Endothelial cell of umbilical vein (primary cell): ENCODE data around the gene SLCO2B1. TPM values are rescaled to one million over a fixed set of nuclear protein-coding genes. Genes with fewer than 3 reads are reported as not detected.

Experiments
- BruUV-seq: library from RNA; stranded (reverse); fragments of 400-500 nt; replicated peaks from 2 replicates; lab custom pipeline; 2021; lab: Mats Ljungman, UMichigan
- CTCF ChIA-PET: fragments of 300-600, 350-600 bp; sonication (Branson Sonifier 250); formaldehyde crosslinking; loops from one replicate; lab custom pipeline; 2021; ENCODE audit warnings: antibody characterized with exemption, inconsistent platforms; lab: Charles Lee
- POLR2A ChIA-PET: fragments of 300-600, 350-600 bp; sonication (Branson Sonifier 250); formaldehyde crosslinking; loops from one replicate; lab custom pipeline; 2021; ENCODE audit warnings: antibody characterized with exemption, inconsistent platforms; lab: Charles Lee
- DNase-seq: peaks from one replicate; pipeline ENCODE4 v3.0.0-alpha.2; 2011; ENCODE audit warnings: low read depth, low spot score
- FAIRE-seq: peaks from 2 replicates; lab custom pipeline; 2011; peaks lifted over from hg19 to GRCh38; lab: Jason Lieb, UNC
- H2AFZ ChIP-seq: 2 replicates; pipeline ENCODE4 v1.6.0; 2012; ENCODE audit warnings: low read depth, low read length, control low read depth, inconsistent platforms
- H3K27ac ChIP-seq: 2 replicates; pipeline ENCODE4 v1.5.1; 2011; ENCODE audit warnings: low read depth, mild to moderate bottlenecking, control low read depth, low read length, moderate library complexity; ENCODE audit not compliant: insufficient read depth
- H3K27me3 ChIP-seq, 2 experiments: 2 replicates each; pipeline versions ENCODE4 v1.6.0 to v1.6.1; 2011; ENCODE audit warnings: low read length in 2 of 2, mixed read lengths in 1 of 2; ENCODE audit not compliant: control insufficient read depth in 2 of 2, insufficient read depth in 2 of 2
- H3K36me3 ChIP-seq, 2 experiments: 2 replicates in 1 of 2; 3 replicates in 1 of 2; pipeline ENCODE4 v1.5.1; 2011; ENCODE audit warnings: low read length in 2 of 2, mild to moderate bottlenecking in 1 of 2, moderate library complexity in 1 of 2; ENCODE audit not compliant: control insufficient read depth in 2 of 2, insufficient read depth in 2 of 2; ENCODE audit errors: extremely low read depth in 1 of 2
- H3K4me1 ChIP-seq: 3 replicates; pipeline ENCODE4 v1.5.1; 2011; ENCODE audit warnings: mild to moderate bottlenecking, low read length; ENCODE audit not compliant: control insufficient read depth, insufficient read depth; ENCODE audit errors: extremely low read depth
- H3K4me2 ChIP-seq: 2 replicates; pipeline ENCODE4 v1.6.1; 2011; ENCODE audit warnings: low read length, control low read depth, mixed read lengths; ENCODE audit not compliant: insufficient read depth
- H3K4me3 ChIP-seq, 3 experiments: fragments of 200-600 bp in 1 of 3; sonication (generic), shearing (Covaris generic) in 1 of 3; replicated peaks in 1 of 3; 2 replicates each; pipeline ENCODE4 v1.5.1; 2011 to 2016; ENCODE audit warnings: control low read depth in 3 of 3, low read length in 3 of 3, mild to moderate bottlenecking in 2 of 3, inconsistent platforms in 1 of 3, low read depth in 1 of 3, moderate library complexity in 1 of 3; ENCODE audit not compliant: insufficient read depth in 1 of 3
- H3K79me2 ChIP-seq: 2 replicates; pipeline ENCODE4 v1.6.0; 2012; ENCODE audit warnings: low read length, inconsistent platforms; ENCODE audit not compliant: control insufficient read depth, insufficient read depth
- H3K9ac ChIP-seq: replicated peaks from 2 replicates; pipeline ENCODE3; 2011; ENCODE audit warnings: low read length, control low read depth; ENCODE audit not compliant: insufficient read depth; ENCODE audit errors: extremely low read depth
- H3K9me1 ChIP-seq: replicated peaks from 3 replicates; pipeline ENCODE4 v1.6.0; 2011; ENCODE audit warnings: mild to moderate bottlenecking, low read length; ENCODE audit not compliant: control insufficient read depth, insufficient read depth; ENCODE audit errors: extremely low read depth
- H3K9me3 ChIP-seq: replicated peaks from 2 replicates; pipeline ENCODE4 v1.5.1; 2012; ENCODE audit warnings: low read length, inconsistent platforms; ENCODE audit not compliant: control insufficient read depth, insufficient read depth
- H4K20me1 ChIP-seq: replicated peaks from 2 replicates; pipeline ENCODE3; 2011; ENCODE audit warnings: mild to moderate bottlenecking, low read length; ENCODE audit not compliant: control insufficient read depth, insufficient read depth; ENCODE audit errors: extremely low read depth
- CTCF ChIP-seq, 2 donors: IDR thresholded peaks; 1 replicate in 1 of 2; 2 replicates in 1 of 2; pipeline ENCODE4 v1.5.1; 2011; ENCODE audit warnings: low read length in 2 of 2, mild to moderate bottlenecking in 2 of 2, moderate library complexity in 2 of 2, control low read depth in 1 of 2, inconsistent platforms in 1 of 2, low read depth in 1 of 2; ENCODE audit not compliant: insufficient read depth in 1 of 2; ENCODE audit errors: extremely low read depth in 1 of 2
- EZH2 ChIP-seq: IDR thresholded peaks from 2 replicates; pipeline ENCODE4 v1.6.1; 2012; ENCODE audit warnings: borderline replicate concordance, low read depth, mild to moderate bottlenecking, moderate library complexity, low read length, inconsistent platforms; ENCODE audit not compliant: severe bottlenecking
- FOS ChIP-seq: IDR thresholded peaks from 2 replicates; pipeline ENCODE4 v1.6.1; 2011; ENCODE audit warnings: mild to moderate bottlenecking, low read length, moderate library complexity, borderline replicate concordance; ENCODE audit not compliant: insufficient read depth
- GATA2 ChIP-seq: IDR thresholded peaks from 2 replicates; pipeline ENCODE4 v1.7.0; 2011; ENCODE audit warnings: low read depth, mild to moderate bottlenecking, moderate library complexity, mixed read lengths, low read length; ENCODE audit not compliant: insufficient read length, insufficient read depth
- JUN ChIP-seq: IDR thresholded peaks from 2 replicates; pipeline ENCODE4 v1.6.1; 2011; ENCODE audit warnings: borderline replicate concordance, low read depth; ENCODE audit not compliant: insufficient read length, insufficient read depth
- MYC ChIP-seq: IDR thresholded peaks from one replicate; pipeline ENCODE4 v1.6.1; 2011; ENCODE audit warnings: mild to moderate bottlenecking, low read depth, low read length
- POLR2A ChIP-seq: IDR thresholded peaks from 2 replicates; pipeline ENCODE4 v1.6.1; 2012; ENCODE audit warnings: low read depth, mild to moderate bottlenecking, control low read depth, low read length
- POLR2AphosphoS5 ChIP-seq: IDR thresholded peaks from 2 replicates; pipeline ENCODE4 v1.6.1; 2012; ENCODE audit warnings: low read depth, mild to moderate bottlenecking, control low read depth, low read length, moderate library complexity; ENCODE audit not compliant: insufficient read depth
- dilution Hi-C: fragments of 300-500 bp; cut with MboI; formaldehyde crosslinking; loops from one replicate; pipeline ENCODE4 v1.15.0; 2019; ENCODE audit warnings: low sequenced_read_pairs; ENCODE audit not compliant: extremely low pct_ligation_motif_present
- intact Hi-C: fragments of 100-400 bp; cut with micrococcal nuclease; formaldehyde crosslinking; loops from one replicate; pipeline ENCODE4 v1.10.0; 2022
- polyA plus RNA-seq, 4 experiments: library from polyadenylated mRNA; depleted of rRNA in 3 of 4; stranded (reverse) in 3 of 4; unstranded in 1 of 4; fragments of >200 nt; gene quantifications; 2 replicates each; pipeline versions ENCODE4 v1.2.1 to v1.2.3, GENCODE V29; 2011 to 2012; ENCODE audit warnings: missing spikeins in 1 of 4
- total RNA-seq: library from RNA; stranded (reverse); gene quantifications from 2 replicates; pipeline ENCODE4 v1.2.3, GENCODE V29; 2021
- TF ChIP-seq, protein P1 (sequence below): IDR thresholded peaks from 2 replicates; pipeline ENCODE4 v1.6.1; 2011; ENCODE audit not compliant: insufficient read depth, insufficient read length

Gene SLCO2B1
- total and polyA plus RNA-seq, 2 donors (not counting 3 experiments of a cell fraction or from before 2014, with no cell fraction given) = 0.04 TPM; not detected in 1

DNA sequence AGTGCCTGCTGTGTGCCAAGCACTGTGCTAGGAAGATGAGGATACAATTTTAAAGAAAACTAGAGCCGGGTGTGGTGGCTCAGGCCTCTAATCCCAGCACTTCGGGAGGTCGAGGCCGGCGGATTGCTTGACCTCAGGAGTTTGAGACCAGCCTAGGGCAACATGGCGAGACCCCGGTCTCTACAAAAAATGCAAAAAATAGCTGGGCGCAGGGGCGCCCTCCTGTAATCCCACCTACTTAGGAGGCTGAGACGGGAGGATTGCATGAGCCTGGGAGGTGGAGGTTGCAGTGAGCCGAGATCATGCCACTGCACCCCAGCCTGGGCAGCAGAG is 98.0 kb downstream of the SLCO2B1 start:
- Histone ChIP-seq H3K9ac (no peak overlapping the region), H3K4me1 (no peaks in the 10 kb centered on the region), H2AFZ (no peak overlapping the region), H3K79me2 (no peaks in the 10 kb centered on the region), H3K9me1 (no peaks in the 10 kb centered on the region), H3K27ac (no peak overlapping the region), H3K9me3 (no peaks in the 10 kb centered on the region), H3K36me3 (no peaks in the 10 kb centered on the region), H3K27me3 (peaks cover 18 to 27% of the 10 kb centered on the region in 2 experiments), H3K4me2 (no peak overlapping the region), H3K4me3 (no peak overlapping the region), H4K20me1 (no peaks in the 10 kb centered on the region)
- intact Hi-C loops (loop anchor here (1.0 to 2.0 kb wide), 5 partner anchors 35 to 318 kb away; no protein-coding TSS in a partner anchor), dilution Hi-C loops (no loop called here)
- no peak for TF ChIP-seq POLR2AphosphoS5
- no peak for TF ChIP-seq MYC
- ChIA-PET CTCF (interaction anchor here (0.6 to 9.5 kb wide), 63 partner anchors 9 to 796 kb away, joined by 3 to 507 read pairs (median 5); partner anchors contain the start of genes LIPT2, NEU3, SLCO2B1 and SPCS2), POLR2A (interaction anchor here (0.6 kb wide), 1 partner anchor 109 kb away, joined by 4 read pairs; no protein-coding TSS in a partner anchor)
- DNase-seq = no peak
- BruUV-seq = no TSS peak
- FAIRE-seq = no peak

DNA sequence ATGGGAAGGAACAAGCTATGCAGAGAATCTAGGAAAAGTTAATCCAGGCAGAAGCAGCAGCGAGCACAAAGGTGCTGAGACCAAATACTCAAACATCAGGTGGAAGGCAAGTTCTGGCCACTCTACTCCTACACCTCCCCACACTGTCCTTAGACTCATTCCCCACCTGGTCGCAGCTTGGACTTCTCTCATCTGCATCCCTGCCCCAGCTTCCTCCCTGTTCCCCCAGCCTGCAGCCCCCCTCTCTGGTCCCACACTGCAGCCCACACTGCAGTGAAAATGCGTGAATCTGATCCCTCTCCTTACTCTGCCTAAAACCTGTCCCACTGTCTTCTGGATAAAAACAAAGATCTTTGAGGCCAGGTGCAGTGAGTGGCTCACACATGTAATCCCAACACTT is 98.8 kb downstream of the SLCO2B1 start:
- no peak overlapping the region for H3K4me3 ChIP-seq
- CTCF ChIA-PET = interaction anchor here (2.4 to 9.5 kb wide), 5 partner anchors 14 to 226 kb away, joined by 12 to 507 read pairs (median 57); no protein-coding TSS in a partner anchor
- no peak overlapping the region for H3K9ac ChIP-seq
- H3K79me2 ChIP-seq = no peaks in the 10 kb centered on the region
- no peaks in the 10 kb centered on the region for H3K9me3 ChIP-seq
- H3K4me1 ChIP-seq = no peaks in the 10 kb centered on the region
- H3K27me3 ChIP-seq = peaks cover 10 to 23% of the 10 kb centered on the region in 2 experiments
- no peaks in the 10 kb centered on the region for H3K36me3 ChIP-seq
- BruUV-seq = no TSS peak
- intact Hi-C loops (loop anchor here (2.0 kb wide), 1 partner anchor 319 kb away; no protein-coding TSS in a partner anchor), dilution Hi-C loops (no loop called here)
- H4K20me1 ChIP-seq = no peaks in the 10 kb centered on the region
- POLR2A ChIA-PET = no interaction called here
- no peak overlapping the region for H3K27ac ChIP-seq
- no peak overlapping the region for H2AFZ ChIP-seq
- no peaks in the 10 kb centered on the region for H3K9me1 ChIP-seq
- FAIRE-seq (no peak), DNase-seq (no peak)
- H3K4me2 ChIP-seq = no peak overlapping the region
- TF ChIP-seq GATA2 (no peak), EZH2 (no peak), FOS (no peak), CTCF (IDR thresholded peaks at IDR 0.05; ENCODE audit: extremely low read depth in 1 of 2, insufficient read depth in 1 of 2, low read depth in 1 of 2, low read length in 2 of 2) (no peak), POLR2AphosphoS5 (no peak), JUN (no peak), MYC (no peak), POLR2A (no peak)
- TF ChIP-seq, protein P1, sequence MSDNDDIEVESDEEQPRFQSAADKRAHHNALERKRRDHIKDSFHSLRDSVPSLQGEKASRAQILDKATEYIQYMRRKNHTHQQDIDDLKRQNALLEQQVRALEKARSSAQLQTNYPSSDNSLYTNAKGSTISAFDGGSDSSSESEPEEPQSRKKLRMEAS = no peak
